Measurements from ENCODE around the gene SPECC1. TPM values are rescaled to one million over a fixed set of nuclear protein-coding genes. Genes with fewer than 3 reads are reported as not detected.

The SPECC1 gene
- total and polyA plus RNA-seq, 10 of the 15 experiments (the other 5 are each of a cell fraction or from before 2014, with no cell fraction given) = 6.4 to 40.6 (median 23.9) TPM

DNA sequence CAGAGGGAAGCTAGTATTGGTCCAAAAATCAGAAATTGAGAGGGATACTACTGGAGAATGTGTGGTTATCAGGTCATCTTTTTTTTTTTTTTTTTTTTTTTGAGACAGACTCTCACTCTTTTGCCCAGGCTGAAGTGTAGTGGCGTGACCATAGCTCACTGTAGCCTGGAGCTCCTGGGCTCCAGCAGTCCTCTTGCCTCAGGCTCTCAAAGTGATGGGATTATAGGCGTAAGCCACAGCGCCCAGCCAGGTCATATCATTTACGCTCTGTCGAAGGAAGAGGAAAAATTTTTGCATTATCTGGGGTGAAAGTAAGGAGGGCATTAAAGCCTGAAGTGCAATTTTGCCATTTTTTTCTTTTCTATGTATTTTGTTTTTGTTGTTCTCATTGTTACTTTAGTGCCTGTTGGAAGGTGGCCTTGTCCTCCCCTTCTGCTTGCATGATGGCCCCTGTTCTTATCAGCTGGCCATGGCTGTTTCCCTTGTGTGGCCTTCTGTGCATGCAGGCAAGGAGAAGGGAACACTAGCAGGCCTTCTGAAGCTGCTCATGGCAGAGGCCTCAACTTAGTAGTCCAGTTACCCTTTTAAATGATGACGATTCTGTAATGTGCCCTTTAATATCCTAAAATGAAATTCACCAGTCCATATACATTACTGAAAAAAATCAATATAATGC is 118.3 kb downstream of the SPECC1 start:
- H3K9ac ChIP-seq (ENCODE audit: control insufficient read depth, insufficient read depth, low read length) = no peak overlapping the region
- H2AFZ ChIP-seq (ENCODE audit: control insufficient read depth, low read depth, low read length) = no peak overlapping the region
- ChIA-PET POLR2A (no interaction called here), SMC1A (ENCODE audit: uncharacterized antibody, unreplicated experiment) (no interaction called here), RAD21 (ENCODE audit: unreplicated experiment) (interaction anchor here (0.7 kb wide), 1 partner anchor 788 kb away, joined by 3 read pairs; no protein-coding TSS in a partner anchor), CTCF (interaction anchor here (0.8 to 1.4 kb wide), 2 partner anchors 119 to 134 kb away, joined by 3 to 5 read pairs; no protein-coding TSS in a partner anchor)
- in situ Hi-C loops (cut with MboI) = no loop called here
- ATAC-seq (no peak), DNase-seq (ENCODE audit: low read depth, low spot score) (no peak), FAIRE-seq (no peak)
- no peaks in the 10 kb centered on the region for H3K36me3 ChIP-seq (ENCODE audit: control insufficient read depth in 2 of 2, insufficient read depth in 2 of 2, low read length in 1 of 2)
- whole genome bisulfite sequencing (ENCODE audit: insufficient coverage, insufficient replicate concordance, low lambda C conversion rate, missing lambda C conversion rate) = 96% methylated on average over 6 of the region's 6 CpGs
- H3K4me1 ChIP-seq (ENCODE audit: control insufficient read depth, insufficient read depth, low read length) = no peaks in the 10 kb centered on the region
- no peak overlapping the region for H3K4me2 ChIP-seq (ENCODE audit: control insufficient read depth, insufficient read depth)
- H3K79me2 ChIP-seq (ENCODE audit: control insufficient read depth, insufficient read depth, low read length) = no peaks in the 10 kb centered on the region
- no peaks in the 10 kb centered on the region for H3K27me3 ChIP-seq (replicated peaks in 1 of 2; ENCODE audit: control insufficient read depth in 2 of 2, insufficient read depth in 2 of 2, low read length in 1 of 2)
- intact Hi-C loops (cut with micrococcal nuclease; ENCODE audit: unreplicated experiment) = no loop called here
- TF ChIP-seq, protein P1, sequence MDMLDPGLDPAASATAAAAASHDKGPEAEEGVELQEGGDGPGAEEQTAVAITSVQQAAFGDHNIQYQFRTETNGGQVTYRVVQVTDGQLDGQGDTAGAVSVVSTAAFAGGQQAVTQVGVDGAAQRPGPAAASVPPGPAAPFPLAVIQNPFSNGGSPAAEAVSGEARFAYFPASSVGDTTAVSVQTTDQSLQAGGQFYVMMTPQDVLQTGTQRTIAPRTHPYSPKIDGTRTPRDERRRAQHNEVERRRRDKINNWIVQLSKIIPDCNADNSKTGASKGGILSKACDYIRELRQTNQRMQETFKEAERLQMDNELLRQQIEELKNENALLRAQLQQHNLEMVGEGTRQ (IDR thresholded peaks at IDR 0.05; ENCODE audit: borderline replicate concordance, low read depth, low read length) = no peak
- TF ChIP-seq CREB1 (IDR thresholded peaks at IDR 0.05; ENCODE audit: low read depth) = no peak
- TF ChIP-seq ZNF24 (IDR thresholded peaks at IDR 0.05) = no peak
- no peak overlapping the region for H3K27ac ChIP-seq (ENCODE audit: control insufficient read depth, insufficient read depth)
- BruUV-seq (replicated peaks) = no TSS peak
- H3K9me3 ChIP-seq (replicated peaks; ENCODE audit: control insufficient read depth, insufficient read depth, low read length) = no peaks in the 10 kb centered on the region
- no peaks in the 10 kb centered on the region for H4K20me1 ChIP-seq (ENCODE audit: control insufficient read depth, insufficient read depth)
- H3K4me3 ChIP-seq = no peak overlapping the region

DNA sequence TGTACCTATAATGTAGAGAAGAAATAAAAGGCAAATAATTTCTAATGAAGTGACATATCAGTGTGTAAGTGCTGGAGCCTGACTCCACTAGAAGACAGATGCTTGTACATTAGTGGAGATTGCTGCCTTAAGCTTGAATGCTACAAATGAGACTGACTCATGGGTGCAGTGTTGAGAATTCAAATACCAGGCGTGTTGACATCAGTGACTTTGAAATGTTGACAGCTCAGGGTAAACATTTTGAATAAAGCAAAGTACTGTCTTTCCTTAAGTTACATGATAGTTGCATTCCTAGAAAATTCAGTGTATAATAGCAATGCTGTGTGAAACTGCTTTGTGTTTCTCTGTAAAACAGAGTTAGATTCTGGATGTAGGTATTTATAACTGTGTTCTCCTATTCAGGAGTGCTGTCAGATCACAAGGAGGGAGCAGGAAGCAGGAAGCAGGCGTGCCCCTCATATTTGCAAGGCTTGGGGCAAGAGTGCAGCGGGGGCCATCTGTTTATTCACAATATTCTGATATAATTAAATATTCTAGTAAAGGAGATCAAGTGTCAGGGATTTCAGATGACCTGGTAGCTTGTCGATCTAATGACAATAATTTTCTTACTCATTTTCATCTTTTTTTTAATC is 119.0 kb downstream of the SPECC1 start:
- no peak overlapping the region for H3K9ac ChIP-seq (ENCODE audit: control insufficient read depth, insufficient read depth, low read length)
- H3K27ac ChIP-seq (ENCODE audit: control insufficient read depth, insufficient read depth) = no peak overlapping the region
- ChIA-PET CTCF (interaction anchor here (1.4 kb wide), 1 partner anchor 135 kb away, joined by 3 read pairs; no protein-coding TSS in a partner anchor), POLR2A (no interaction called here), SMC1A (ENCODE audit: uncharacterized antibody, unreplicated experiment) (no interaction called here), RAD21 (ENCODE audit: unreplicated experiment) (no interaction called here)
- H3K36me3 ChIP-seq (ENCODE audit: control insufficient read depth in 2 of 2, insufficient read depth in 2 of 2, low read length in 1 of 2) = no peaks in the 10 kb centered on the region
- H3K4me3 ChIP-seq = no peak overlapping the region
- no peak for DNase-seq (ENCODE audit: low read depth, low spot score)
- no peak for ATAC-seq
- no peaks in the 10 kb centered on the region for H3K4me1 ChIP-seq (ENCODE audit: control insufficient read depth, insufficient read depth, low read length)
- no peaks in the 10 kb centered on the region for H4K20me1 ChIP-seq (ENCODE audit: control insufficient read depth, insufficient read depth)
- BruUV-seq (replicated peaks) = no TSS peak
- no peaks in the 10 kb centered on the region for H3K9me3 ChIP-seq (replicated peaks; ENCODE audit: control insufficient read depth, insufficient read depth, low read length)
- no peak overlapping the region for H2AFZ ChIP-seq (ENCODE audit: control insufficient read depth, low read depth, low read length)
- no peak overlapping the region for H3K4me2 ChIP-seq (ENCODE audit: control insufficient read depth, insufficient read depth)
- WGBS (ENCODE audit: insufficient coverage, insufficient replicate concordance, low lambda C conversion rate, missing lambda C conversion rate) = 61% methylated on average over 4 of the region's 4 CpGs
- FAIRE-seq = no peak
- intact Hi-C loops (cut with micrococcal nuclease; ENCODE audit: unreplicated experiment) (no loop called here), in situ Hi-C loops (cut with MboI) (no loop called here)
- no peaks in the 10 kb centered on the region for H3K79me2 ChIP-seq (ENCODE audit: control insufficient read depth, insufficient read depth, low read length)
- H3K27me3 ChIP-seq (replicated peaks in 1 of 2; ENCODE audit: control insufficient read depth in 2 of 2, insufficient read depth in 2 of 2, low read length in 1 of 2) = no peaks in the 10 kb centered on the region
- TF ChIP-seq NFXL1 (IDR thresholded peaks at IDR 0.05; ENCODE audit: borderline replicate concordance) = no peak
- TF ChIP-seq IRF4 (IDR thresholded peaks at IDR 0.05; ENCODE audit: low read depth, low read length) = no peak
- TF ChIP-seq PAX5 (IDR thresholded peaks at IDR 0.05; ENCODE audit: borderline replicate concordance, low read depth, low read length) = no peak
- TF ChIP-seq, protein P2, sequence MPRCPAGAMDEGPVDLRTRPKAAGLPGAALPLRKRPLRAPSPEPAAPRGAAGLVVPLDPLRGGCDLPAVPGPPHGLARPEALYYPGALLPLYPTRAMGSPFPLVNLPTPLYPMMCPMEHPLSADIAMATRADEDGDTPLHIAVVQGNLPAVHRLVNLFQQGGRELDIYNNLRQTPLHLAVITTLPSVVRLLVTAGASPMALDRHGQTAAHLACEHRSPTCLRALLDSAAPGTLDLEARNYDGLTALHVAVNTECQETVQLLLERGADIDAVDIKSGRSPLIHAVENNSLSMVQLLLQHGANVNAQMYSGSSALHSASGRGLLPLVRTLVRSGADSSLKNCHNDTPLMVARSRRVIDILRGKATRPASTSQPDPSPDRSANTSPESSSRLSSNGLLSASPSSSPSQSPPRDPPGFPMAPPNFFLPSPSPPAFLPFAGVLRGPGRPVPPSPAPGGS (IDR thresholded peaks at IDR 0.05; ENCODE audit: borderline replicate concordance, insufficient read depth, low read depth, low read length, poor library complexity, severe bottlenecking) = no peak
- no peak for TF ChIP-seq HDGF (IDR thresholded peaks at IDR 0.05)
- TF ChIP-seq, protein P3, sequence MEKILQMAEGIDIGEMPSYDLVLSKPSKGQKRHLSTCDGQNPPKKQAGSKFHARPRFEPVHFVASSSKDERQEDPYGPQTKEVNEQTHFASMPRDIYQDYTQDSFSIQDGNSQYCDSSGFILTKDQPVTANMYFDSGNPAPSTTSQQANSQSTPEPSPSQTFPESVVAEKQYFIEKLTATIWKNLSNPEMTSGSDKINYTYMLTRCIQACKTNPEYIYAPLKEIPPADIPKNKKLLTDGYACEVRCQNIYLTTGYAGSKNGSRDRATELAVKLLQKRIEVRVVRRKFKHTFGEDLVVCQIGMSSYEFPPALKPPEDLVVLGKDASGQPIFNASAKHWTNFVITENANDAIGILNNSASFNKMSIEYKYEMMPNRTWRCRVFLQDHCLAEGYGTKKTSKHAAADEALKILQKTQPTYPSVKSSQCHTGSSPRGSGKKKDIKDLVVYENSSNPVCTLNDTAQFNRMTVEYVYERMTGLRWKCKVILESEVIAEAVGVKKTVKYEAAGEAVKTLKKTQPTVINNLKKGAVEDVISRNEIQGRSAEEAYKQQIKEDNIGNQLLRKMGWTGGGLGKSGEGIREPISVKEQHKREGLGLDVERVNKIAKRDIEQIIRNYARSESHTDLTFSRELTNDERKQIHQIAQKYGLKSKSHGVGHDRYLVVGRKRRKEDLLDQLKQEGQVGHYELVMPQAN (conservative IDR thresholded peaks at IDR 0.05) = no peak
- TF ChIP-seq CEBPB (IDR thresholded peaks at IDR 0.05; ENCODE audit: borderline replicate concordance in 1 of 2, low read depth in 2 of 2, low read length in 2 of 2) = no peak
- TF ChIP-seq STAT1 (conservative IDR thresholded peaks at IDR 0.05) = no peak
- no peak for TF ChIP-seq RUNX3 (IDR thresholded peaks at IDR 0.05; ENCODE audit: low read length)
